K562 (cell line): Measurements from ENCODE around the gene HSPA2. TPM values are rescaled to one million over a fixed set of nuclear protein-coding genes. Genes with fewer than 3 reads are reported as not detected.

Experiments used
- ATAC-seq: fragments of 200-7000 bp; cut with Tn5 transposase; 3 replicates; pipeline ENCODE4 v1.9.1; 2020; ENCODE audit warnings: moderate library complexity
- BruUV-seq: library from RNA; stranded (reverse); fragments of 400-500 nt; replicated peaks from 2 replicates; lab custom pipeline; 2021; lab: Mats Ljungman, UMichigan
- CTCF ChIA-PET: fragments of 300-600 bp; formaldehyde crosslinking; extraction: SDS; loops from one replicate; lab custom pipeline; 2021; ENCODE audit warnings: low intra/inter-chr PET ratio; lab: Yijun Ruan, JAX
- POLR2A ChIA-PET: fragments of 300-600, 350-650 bp; sonication (Branson Sonifier 250); formaldehyde crosslinking; extraction: SDS; loops from one replicate; lab custom pipeline; 2021; ENCODE audit warnings: antibody characterized with exemption, inconsistent platforms; lab: Yijun Ruan, JAX
- DNase-seq, 4 experiments: peaks; one replicate each; pipeline versions ENCODE4 v3.0.0 to v3.0.0-alpha.2; 2011 to 2018; ENCODE audit warnings: low spot score in 3 of 4, mixed read lengths in 3 of 4; ENCODE audit errors: extremely low read depth in 1 of 4
- FAIRE-seq: peaks from 2 replicates; lab custom pipeline; 2011; peaks lifted over from hg19 to GRCh38; lab: Jason Lieb, UNC
- H2AFZ ChIP-seq: 2 replicates; pipeline ENCODE4 v1.6.0; 2011; ENCODE audit warnings: low read depth, low read length, control low read depth, inconsistent platforms
- H3K27ac ChIP-seq: fragments of 200-600 bp; 3 replicates; pipeline ENCODE4 v1.8.0; 2011; ENCODE audit warnings: low read depth, mild to moderate bottlenecking, control low read depth, inconsistent platforms, low read length, moderate library complexity, mixed read lengths; ENCODE audit errors: extremely low read depth
- H3K27me3 ChIP-seq, 2 experiments: fragments of 300-600 bp in 1 of 2; 2 replicates in 1 of 2; 3 replicates in 1 of 2; pipeline versions ENCODE4 v1.6.0 to v1.8.0; 2011; ENCODE audit warnings: inconsistent platforms in 2 of 2, low read length in 2 of 2, mild to moderate bottlenecking in 1 of 2, mixed read lengths in 1 of 2, moderate library complexity in 1 of 2; ENCODE audit not compliant: control insufficient read depth in 2 of 2, insufficient read depth in 2 of 2
- H3K36me3 ChIP-seq: fragments of 300-600 bp; 3 replicates; pipeline ENCODE4 v1.8.0; 2011; ENCODE audit warnings: mild to moderate bottlenecking, low read length, inconsistent platforms; ENCODE audit not compliant: control insufficient read depth, insufficient read depth
- H3K4me1 ChIP-seq, 2 experiments: fragments of 200-600 bp in 1 of 2; replicated peaks in 1 of 2; 2 replicates in 1 of 2; 3 replicates in 1 of 2; pipeline versions ENCODE4 v1.5.1 to v1.8.0; 2011; ENCODE audit warnings: inconsistent platforms in 2 of 2, low read length in 2 of 2, mild to moderate bottlenecking in 1 of 2, mixed read lengths in 1 of 2, moderate library complexity in 1 of 2; ENCODE audit not compliant: control insufficient read depth in 2 of 2, insufficient read depth in 2 of 2
- H3K4me2 ChIP-seq: 2 replicates; pipeline ENCODE4 v1.6.1; 2011; ENCODE audit warnings: low read length, control low read depth, inconsistent platforms, mixed read lengths; ENCODE audit not compliant: insufficient read depth
- H3K4me3 ChIP-seq: fragments of 200-600 bp; sonication (generic), shearing (Covaris generic); 2 replicates; pipeline ENCODE4 v1.5.1; 2016; ENCODE audit warnings: control low read depth, inconsistent platforms
- H3K79me2 ChIP-seq: fragments of 200-600 bp; 3 replicates; pipeline ENCODE4 v1.8.0; 2011; ENCODE audit warnings: low read length, inconsistent platforms; ENCODE audit not compliant: control insufficient read depth, insufficient read depth
- H3K9ac ChIP-seq, 2 experiments: 2 replicates each; pipeline versions ENCODE4 v1.6.0 to v1.6.1; 2011; ENCODE audit warnings: low read depth in 2 of 2, low read length in 2 of 2, control low read depth in 1 of 2, inconsistent platforms in 1 of 2, mild to moderate bottlenecking in 1 of 2, mixed read lengths in 1 of 2; ENCODE audit not compliant: insufficient read depth in 1 of 2
- H3K9me1 ChIP-seq: one replicate; pipeline ENCODE4 v1.6.0; 2011; ENCODE audit warnings: inconsistent platforms, mild to moderate bottlenecking, low read length, moderate library complexity; ENCODE audit not compliant: control insufficient read depth, insufficient read depth
- H3K9me3 ChIP-seq: replicated peaks from 2 replicates; pipeline ENCODE4 v1.5.1; 2011; ENCODE audit warnings: low read depth, low read length, inconsistent platforms; ENCODE audit not compliant: control insufficient read depth, insufficient read depth
- H4K20me1 ChIP-seq: replicated peaks from 2 replicates; pipeline ENCODE4 v1.6.1; 2011; ENCODE audit warnings: low read length, inconsistent platforms, mixed read lengths; ENCODE audit not compliant: control insufficient read depth, insufficient read depth
- CBX8 ChIP-seq: fragments of 200-600 bp; sonication (generic); IDR thresholded peaks from 2 replicates; pipeline ENCODE4 v1.6.1; 2012; ENCODE audit warnings: borderline replicate concordance, mixed run types, low read depth, mild to moderate bottlenecking, moderate library complexity, mixed read lengths, low read length, control low read depth, inconsistent platforms; ENCODE audit not compliant: poor library complexity, severe bottlenecking; ENCODE audit errors: extremely low read depth
- FIP1L1 ChIP-seq: fragments of 200-400 bp; formaldehyde crosslinking; IDR thresholded peaks from 2 replicates; pipeline ENCODE4 v1.6.1; 2018; ENCODE audit warnings: mild to moderate bottlenecking, low read depth, low read length; ENCODE audit not compliant: poor library complexity, severe bottlenecking
- LARP7 ChIP-seq: fragments of 450-650 bp; IDR thresholded peaks from 2 replicates; pipeline ENCODE4 v1.6.1; 2016
- MCM3 ChIP-seq: fragments of 450-650 bp; IDR thresholded peaks from 2 replicates; pipeline ENCODE4 v1.6.1; 2016
- NCOA1 ChIP-seq: fragments of 450-650 bp; IDR thresholded peaks from 2 replicates; pipeline ENCODE4 v1.6.1; 2016; ENCODE audit warnings: low read depth
- NFE2 ChIP-seq: IDR thresholded peaks from 2 replicates; pipeline ENCODE4 v1.6.1; 2014; ENCODE audit warnings: antibody characterized with exemption, low read depth
- SMARCA4 ChIP-seq: fragments of 450-650 bp; IDR thresholded peaks from 2 replicates; pipeline ENCODE4 v1.6.1; 2016
- STAT5A ChIP-seq: IDR thresholded peaks from 2 replicates; pipeline ENCODE4 v1.6.1; 2012; ENCODE audit warnings: low read length, inconsistent platforms, borderline replicate concordance
- TRIM28 ChIP-seq: fragments of 450-650 bp; IDR thresholded peaks from 2 replicates; pipeline ENCODE4 v1.6.1; 2017
- ZBTB17 ChIP-seq: fragments of 450-650 bp; formaldehyde crosslinking; IDR thresholded peaks from 2 replicates; pipeline ENCODE4 v1.4.0; 2020; ENCODE audit warnings: mild to moderate bottlenecking
- ZNF717 ChIP-seq: fragments of 250-450 bp; sonication (Bioruptor Pico); IDR thresholded peaks from 2 replicates; pipeline ENCODE4 v1.5.0; 2021
- WGBS: fragments of 100-300 bp; shearing (Covaris generic); methylation state at CpG from one replicate; pipeline ENCODE4 v1.1.6; 2016; ENCODE audit warnings: low coverage, mixed read lengths; ENCODE audit not compliant: insufficient coverage; ENCODE audit errors: missing lambda C conversion rate; 5-methylcytosine and 5-hydroxymethylcytosine counted together
- in situ Hi-C: fragments of 300-500 bp; cut with MboI; formaldehyde crosslinking; loops from 4 replicates; pipeline ENCODE4 v1.15.0; 2018; ENCODE audit warnings: inconsistent platforms, mixed read lengths
- intact Hi-C: fragments of 100-400 bp; cut with micrococcal nuclease; formaldehyde crosslinking; loops from 2 replicates; pipeline ENCODE4 v1.14.2; 2022
- polyA plus RNA-seq, 8 experiments: library from polyadenylated mRNA; depleted of rRNA in 4 of 8; stranded (reverse) in 5 of 8; unstranded in 3 of 8; fragments of >200 nt; fragmentation: Nextera tagmentation in 2 of 8; fragmentation: Illumina TruSeq in 1 of 8; extraction: Ambion mirVana in 2 of 8; extraction: Trizol in 1 of 8; gene quantifications; 2 replicates each; pipeline versions ENCODE4 v1.2.1 to v1.2.3, GENCODE V29; 2011 to 2014; ENCODE audit warnings: inconsistent platforms in 1 of 8, missing spikeins in 1 of 8
- total RNA-seq, 7 experiments: library from RNA; depleted of rRNA in 6 of 7; stranded (reverse); fragments of >200 nt in 6 of 7; fragmentation: Illumina TruSeq in 2 of 7; extraction: Trizol in 2 of 7; gene quantifications; 2 replicates each; pipeline versions ENCODE4 v1.2.1 to v1.2.3, GENCODE V29; 2011 to 2021; ENCODE audit warnings: low replicate concordance in 1 of 7
- TF ChIP-seq, protein P1 (sequence below): sonication (generic); formaldehyde crosslinking; IDR thresholded peaks from 2 replicates; pipeline ENCODE4 v1.8.1; 2023; ENCODE audit warnings: mild to moderate bottlenecking, missing genetic modification reagents
- TF ChIP-seq, protein P2 (sequence below): IDR thresholded peaks from 2 replicates; pipeline ENCODE4 v1.6.1; 2016; ENCODE audit warnings: missing genetic modification characterization, missing compliant biosample characterization
- TF ChIP-seq, protein P3 (sequence below): sonication (generic); formaldehyde crosslinking; IDR thresholded peaks from 2 replicates; pipeline ENCODE4 v1.8.1; 2023; ENCODE audit warnings: mild to moderate bottlenecking, missing genetic modification reagents
- TF ChIP-seq, protein P4 (sequence below): fragments of 450-650 bp; IDR thresholded peaks from 2 replicates; pipeline ENCODE4 v1.6.1; 2016; ENCODE audit warnings: mild to moderate bottlenecking

Gene HSPA2
- total and polyA plus RNA-seq, 9 of the 15 experiments (the other 6 are each of a cell fraction or from before 2014, with no cell fraction given): not detected

DNA sequence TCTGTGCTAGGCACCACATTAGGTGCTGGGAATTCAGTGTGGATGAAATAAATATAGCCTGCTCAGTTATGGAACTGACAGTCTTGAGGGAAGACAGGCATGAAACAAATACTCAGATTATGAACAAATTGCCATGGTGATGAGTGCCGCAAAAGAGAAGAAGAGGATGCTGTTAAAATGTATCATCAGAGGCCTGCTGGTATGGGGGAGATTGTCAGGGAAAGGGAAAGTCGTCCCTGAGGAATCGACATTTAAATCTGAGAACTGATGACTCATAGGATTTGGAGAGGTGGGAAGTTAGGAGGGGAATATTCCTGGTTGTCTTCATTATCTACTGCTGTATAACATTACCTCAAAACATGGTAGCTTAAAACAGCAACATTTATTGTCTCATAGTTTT lies 51.3 kb downstream of the HSPA2 start:
- in situ Hi-C loops (no loop called here), intact Hi-C loops (no loop called here)
- Histone ChIP-seq H3K4me1 (no peaks in the 10 kb centered on the region), H3K9me3 (no peaks in the 10 kb centered on the region), H3K27me3 (peaks cover 8 to 9% of the 10 kb centered on the region in 2 experiments; a peak in 4 of 5 replicates), H3K9me1 (no peaks in the 10 kb centered on the region), H2AFZ (no peak overlapping the region), H3K4me3 (no peak overlapping the region), H3K27ac (no peak overlapping the region), H3K36me3 (no peaks in the 10 kb centered on the region), H3K4me2 (no peak overlapping the region), H4K20me1 (no peaks in the 10 kb centered on the region), H3K79me2 (no peaks in the 10 kb centered on the region), H3K9ac (no peak overlapping the region)
- no peak for FAIRE-seq
- CTCF ChIA-PET: no interaction called here
- 9% methylated on average over 3 of the region's 3 CpGs for WGBS
- BruUV-seq: no TSS peak
- no peak for ATAC-seq
- DNase-seq: no peak
- POLR2A ChIA-PET: no interaction called here
- TF ChIP-seq, protein P1, sequence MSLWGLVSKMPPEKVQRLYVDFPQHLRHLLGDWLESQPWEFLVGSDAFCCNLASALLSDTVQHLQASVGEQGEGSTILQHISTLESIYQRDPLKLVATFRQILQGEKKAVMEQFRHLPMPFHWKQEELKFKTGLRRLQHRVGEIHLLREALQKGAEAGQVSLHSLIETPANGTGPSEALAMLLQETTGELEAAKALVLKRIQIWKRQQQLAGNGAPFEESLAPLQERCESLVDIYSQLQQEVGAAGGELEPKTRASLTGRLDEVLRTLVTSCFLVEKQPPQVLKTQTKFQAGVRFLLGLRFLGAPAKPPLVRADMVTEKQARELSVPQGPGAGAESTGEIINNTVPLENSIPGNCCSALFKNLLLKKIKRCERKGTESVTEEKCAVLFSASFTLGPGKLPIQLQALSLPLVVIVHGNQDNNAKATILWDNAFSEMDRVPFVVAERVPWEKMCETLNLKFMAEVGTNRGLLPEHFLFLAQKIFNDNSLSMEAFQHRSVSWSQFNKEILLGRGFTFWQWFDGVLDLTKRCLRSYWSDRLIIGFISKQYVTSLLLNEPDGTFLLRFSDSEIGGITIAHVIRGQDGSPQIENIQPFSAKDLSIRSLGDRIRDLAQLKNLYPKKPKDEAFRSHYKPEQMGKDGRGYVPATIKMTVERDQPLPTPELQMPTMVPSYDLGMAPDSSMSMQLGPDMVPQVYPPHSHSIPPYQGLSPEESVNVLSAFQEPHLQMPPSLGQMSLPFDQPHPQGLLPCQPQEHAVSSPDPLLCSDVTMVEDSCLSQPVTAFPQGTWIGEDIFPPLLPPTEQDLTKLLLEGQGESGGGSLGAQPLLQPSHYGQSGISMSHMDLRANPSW: no peak
- no peak for TF ChIP-seq SMARCA4
- TF ChIP-seq, protein P2, sequence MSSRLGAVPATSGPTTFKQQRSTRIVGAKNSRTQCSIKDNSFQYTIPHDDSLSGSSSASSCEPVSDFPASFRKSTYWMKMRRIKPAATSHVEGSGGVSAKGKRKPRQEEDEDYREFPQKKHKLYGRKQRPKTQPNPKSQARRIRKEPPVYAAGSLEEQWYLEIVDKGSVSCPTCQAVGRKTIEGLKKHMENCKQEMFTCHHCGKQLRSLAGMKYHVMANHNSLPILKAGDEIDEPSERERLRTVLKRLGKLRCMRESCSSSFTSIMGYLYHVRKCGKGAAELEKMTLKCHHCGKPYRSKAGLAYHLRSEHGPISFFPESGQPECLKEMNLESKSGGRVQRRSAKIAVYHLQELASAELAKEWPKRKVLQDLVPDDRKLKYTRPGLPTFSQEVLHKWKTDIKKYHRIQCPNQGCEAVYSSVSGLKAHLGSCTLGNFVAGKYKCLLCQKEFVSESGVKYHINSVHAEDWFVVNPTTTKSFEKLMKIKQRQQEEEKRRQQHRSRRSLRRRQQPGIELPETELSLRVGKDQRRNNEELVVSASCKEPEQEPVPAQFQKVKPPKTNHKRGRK (tag): no peak
- no peak for TF ChIP-seq MCM3
- no peak for TF ChIP-seq NCOA1
- TF ChIP-seq ZBTB17: no peak
- TF ChIP-seq, protein P3, sequence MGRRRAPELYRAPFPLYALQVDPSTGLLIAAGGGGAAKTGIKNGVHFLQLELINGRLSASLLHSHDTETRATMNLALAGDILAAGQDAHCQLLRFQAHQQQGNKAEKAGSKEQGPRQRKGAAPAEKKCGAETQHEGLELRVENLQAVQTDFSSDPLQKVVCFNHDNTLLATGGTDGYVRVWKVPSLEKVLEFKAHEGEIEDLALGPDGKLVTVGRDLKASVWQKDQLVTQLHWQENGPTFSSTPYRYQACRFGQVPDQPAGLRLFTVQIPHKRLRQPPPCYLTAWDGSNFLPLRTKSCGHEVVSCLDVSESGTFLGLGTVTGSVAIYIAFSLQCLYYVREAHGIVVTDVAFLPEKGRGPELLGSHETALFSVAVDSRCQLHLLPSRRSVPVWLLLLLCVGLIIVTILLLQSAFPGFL (CRISPR knock-in tag): no peak
- TF ChIP-seq STAT5A: no peak
- no peak for TF ChIP-seq CBX8
- no peak for TF ChIP-seq ZNF717
- no peak for TF ChIP-seq FIP1L1
- no peak for TF ChIP-seq LARP7
- no peak for TF ChIP-seq NFE2
- TF ChIP-seq TRIM28: no peak
- TF ChIP-seq, protein P4, sequence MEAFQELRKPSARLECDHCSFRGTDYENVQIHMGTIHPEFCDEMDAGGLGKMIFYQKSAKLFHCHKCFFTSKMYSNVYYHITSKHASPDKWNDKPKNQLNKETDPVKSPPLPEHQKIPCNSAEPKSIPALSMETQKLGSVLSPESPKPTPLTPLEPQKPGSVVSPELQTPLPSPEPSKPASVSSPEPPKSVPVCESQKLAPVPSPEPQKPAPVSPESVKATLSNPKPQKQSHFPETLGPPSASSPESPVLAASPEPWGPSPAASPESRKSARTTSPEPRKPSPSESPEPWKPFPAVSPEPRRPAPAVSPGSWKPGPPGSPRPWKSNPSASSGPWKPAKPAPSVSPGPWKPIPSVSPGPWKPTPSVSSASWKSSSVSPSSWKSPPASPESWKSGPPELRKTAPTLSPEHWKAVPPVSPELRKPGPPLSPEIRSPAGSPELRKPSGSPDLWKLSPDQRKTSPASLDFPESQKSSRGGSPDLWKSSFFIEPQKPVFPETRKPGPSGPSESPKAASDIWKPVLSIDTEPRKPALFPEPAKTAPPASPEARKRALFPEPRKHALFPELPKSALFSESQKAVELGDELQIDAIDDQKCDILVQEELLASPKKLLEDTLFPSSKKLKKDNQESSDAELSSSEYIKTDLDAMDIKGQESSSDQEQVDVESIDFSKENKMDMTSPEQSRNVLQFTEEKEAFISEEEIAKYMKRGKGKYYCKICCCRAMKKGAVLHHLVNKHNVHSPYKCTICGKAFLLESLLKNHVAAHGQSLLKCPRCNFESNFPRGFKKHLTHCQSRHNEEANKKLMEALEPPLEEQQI: no peak
